Measurements from ENCODE around the gene DGLUCY. TPM values are rescaled to one million over a fixed set of nuclear protein-coding genes. Genes with fewer than 3 reads are reported as not detected.
"Not testable (repeated sequence)": the region's sequence is repeated elsewhere in the genome, so short reads cannot be mapped to it uniquely, and the experiment has no call there.

DGLUCY gene
- total and polyA plus RNA-seq, 4 donors: 17.9 to 58.1 (median 24.9) TPM

DNA sequence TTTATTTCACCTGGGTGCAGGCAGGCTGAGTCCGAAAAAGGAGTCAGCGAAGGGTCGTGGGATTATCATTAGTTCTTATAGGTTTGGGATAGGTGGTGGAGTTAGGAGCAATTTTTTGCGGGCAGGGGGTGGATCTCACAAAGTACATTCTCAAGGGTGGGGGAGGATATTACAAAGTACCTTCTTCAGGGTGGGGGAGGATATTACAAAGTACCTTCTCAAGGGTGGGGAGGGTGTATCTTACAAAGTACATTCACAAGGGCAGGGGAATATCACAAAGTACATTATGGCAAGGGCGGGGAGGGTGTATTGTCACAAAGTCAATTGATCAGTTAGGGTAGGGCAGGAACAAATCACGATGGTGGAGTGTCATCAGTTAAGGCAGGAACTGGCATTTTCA lies 86.9 kb downstream of the DGLUCY start:
- not testable (repeated sequence) for H3K27ac ChIP-seq (ENCODE audit: low read depth in 1 of 2, low read length in 2 of 2); H3K27me3 ChIP-seq (ENCODE audit: control insufficient read depth in 4 of 4, insufficient read depth in 4 of 4, low read length in 3 of 4); DNase-seq (ENCODE audit: low spot score); H3K4me3 ChIP-seq (ENCODE audit: low read depth in 1 of 3, low read length in 3 of 3); H3K9me3 ChIP-seq (ENCODE audit: control insufficient read depth in 4 of 4, low read length in 3 of 4); H3K9ac ChIP-seq (ENCODE audit: low read depth in 1 of 2, low read length in 2 of 2); H3K4me1 ChIP-seq (ENCODE audit: control insufficient read depth in 4 of 4, insufficient read depth in 4 of 4, low read length in 3 of 4)
- H3K36me3 ChIP-seq (ENCODE audit: control insufficient read depth in 4 of 4, insufficient read depth in 3 of 4, low read depth in 1 of 4, low read length in 3 of 4): peaks cover 5 to 72% (median 50%) of the 10 kb centered on the region in 4 donors
- 96% methylated on average over 6 of the region's 6 CpGs for WGBS

DNA sequence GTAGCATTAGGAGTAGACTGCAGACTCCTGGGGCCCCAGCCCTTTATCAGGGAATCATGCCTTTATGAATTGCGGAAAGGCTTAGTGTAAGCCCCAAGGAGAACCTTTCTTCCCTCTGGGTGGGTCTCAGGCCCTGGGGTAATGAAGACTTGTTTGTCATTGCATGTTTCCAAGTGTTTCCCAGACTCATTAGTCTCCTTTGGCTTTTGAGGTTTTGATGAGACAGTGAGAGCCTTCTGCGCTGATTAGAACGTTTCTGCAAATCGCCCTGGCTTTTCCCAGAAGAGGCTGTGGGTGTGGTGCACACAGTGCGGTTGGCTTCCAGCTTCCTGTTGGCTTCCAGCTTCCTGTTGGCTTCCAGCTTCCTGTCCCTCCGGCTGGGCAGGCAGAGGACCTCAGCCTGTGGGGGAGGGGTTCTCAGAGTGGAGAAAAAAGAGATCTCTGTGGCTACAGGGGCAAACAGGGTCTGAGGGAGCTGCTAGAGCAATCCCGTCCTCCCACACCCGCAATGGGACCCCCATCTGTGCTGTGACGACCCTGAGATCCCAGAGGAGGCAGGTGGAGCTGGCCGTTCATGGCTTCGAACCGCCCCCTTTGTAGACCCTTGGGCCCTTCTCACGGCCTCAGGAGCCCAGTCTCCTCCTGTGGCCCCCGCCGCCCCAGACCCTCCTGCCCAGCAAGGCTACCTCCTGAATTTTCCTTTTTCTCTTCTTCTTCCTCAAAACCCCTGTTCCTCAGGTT lies 88.5 kb downstream of the DGLUCY start:
- no peak overlapping the region for H3K9ac ChIP-seq (ENCODE audit: low read depth in 1 of 2, low read length in 2 of 2)
- H3K4me1 ChIP-seq (ENCODE audit: control insufficient read depth in 4 of 4, insufficient read depth in 4 of 4, low read length in 3 of 4): peaks cover 0 to 7% (median 0%) of the 10 kb centered on the region in 4 donors
- H3K9me3 ChIP-seq (ENCODE audit: control insufficient read depth in 4 of 4, low read length in 3 of 4): no peaks in the 10 kb centered on the region
- H3K27ac ChIP-seq (ENCODE audit: low read depth in 1 of 2, low read length in 2 of 2): no peak overlapping the region
- WGBS: 84% methylated on average over 15 of the region's 15 CpGs
- no peak for DNase-seq (ENCODE audit: low spot score)
- H3K27me3 ChIP-seq (ENCODE audit: control insufficient read depth in 4 of 4, insufficient read depth in 4 of 4, low read length in 3 of 4): no peaks in the 10 kb centered on the region
- no peak overlapping the region for H3K4me3 ChIP-seq (ENCODE audit: low read depth in 1 of 3, low read length in 3 of 3)
- TF ChIP-seq YY1 (IDR thresholded peaks at IDR 0.05) (no peak), SP1 (IDR thresholded peaks at IDR 0.05) (peak; percentile 45), RAD21 (IDR thresholded peaks at IDR 0.05) (no peak), HNF4G (IDR thresholded peaks at IDR 0.05) (no peak), GABPA (IDR thresholded peaks at IDR 0.05 in 1 of 2, conservative IDR thresholded peaks at IDR 0.05 in 1 of 2) (peak in 1 of 2 donors; percentile 31), NR2F2 (IDR thresholded peaks at IDR 0.05) (peak; percentile 45)
- H3K36me3 ChIP-seq (ENCODE audit: control insufficient read depth in 4 of 4, insufficient read depth in 3 of 4, low read depth in 1 of 4, low read length in 3 of 4): peaks cover 5 to 71% (median 47%) of the 10 kb centered on the region in 4 donors

DNA sequence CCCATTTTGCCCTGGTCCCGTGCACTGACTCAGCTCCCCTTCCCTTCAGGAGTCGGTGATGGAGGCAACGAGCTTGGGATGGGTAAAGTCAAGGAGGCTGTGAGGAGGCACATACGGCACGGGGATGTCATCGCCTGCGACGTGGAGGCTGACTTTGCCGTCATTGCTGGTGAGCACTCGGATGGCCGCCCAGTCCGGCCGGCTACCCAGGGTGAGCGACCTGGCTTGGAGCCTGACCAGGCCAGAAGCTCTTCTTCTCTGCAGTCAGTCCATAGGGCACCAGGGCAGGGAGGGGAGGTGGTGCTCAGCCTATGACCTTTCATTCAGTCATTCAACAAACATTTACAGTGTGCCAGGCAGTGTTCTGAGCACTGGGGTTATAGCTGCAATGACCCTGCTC lies 90.8 kb downstream of the DGLUCY start:
- no peaks in the 10 kb centered on the region for H3K9me3 ChIP-seq (ENCODE audit: control insufficient read depth in 4 of 4, low read length in 3 of 4)
- H3K9ac ChIP-seq (ENCODE audit: low read depth in 1 of 2, low read length in 2 of 2): no peak overlapping the region
- TF ChIP-seq HNF4A (conservative IDR thresholded peaks at IDR 0.05) (peak; percentile 58 to 69), JUND (IDR thresholded peaks at IDR 0.05) (no peak), FOXA2 (IDR thresholded peaks at IDR 0.05) (no peak), YY1 (IDR thresholded peaks at IDR 0.05) (no peak), NR2F2 (IDR thresholded peaks at IDR 0.05) (no peak), EGR1 (IDR thresholded peaks at IDR 0.05; ENCODE audit: low read depth in 2 of 2) (no peak), SP1 (IDR thresholded peaks at IDR 0.05) (peak; percentile 25), TAF1 (conservative IDR thresholded peaks at IDR 0.05) (no peak), RXRA (IDR thresholded peaks at IDR 0.05) (peak; percentile 54 to 57), FOXA1 (IDR thresholded peaks at IDR 0.05) (no peak), RAD21 (IDR thresholded peaks at IDR 0.05) (peak in 1 of 2 donors; percentile 11), HNF4G (IDR thresholded peaks at IDR 0.05) (no peak), GABPA (IDR thresholded peaks at IDR 0.05 in 1 of 2, conservative IDR thresholded peaks at IDR 0.05 in 1 of 2) (no peak)
- TF ChIP-seq, protein P1, sequence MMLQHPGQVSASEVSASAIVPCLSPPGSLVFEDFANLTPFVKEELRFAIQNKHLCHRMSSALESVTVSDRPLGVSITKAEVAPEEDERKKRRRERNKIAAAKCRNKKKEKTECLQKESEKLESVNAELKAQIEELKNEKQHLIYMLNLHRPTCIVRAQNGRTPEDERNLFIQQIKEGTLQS (IDR thresholded peaks at IDR 0.05): no peak
- TF ChIP-seq, protein P2, sequence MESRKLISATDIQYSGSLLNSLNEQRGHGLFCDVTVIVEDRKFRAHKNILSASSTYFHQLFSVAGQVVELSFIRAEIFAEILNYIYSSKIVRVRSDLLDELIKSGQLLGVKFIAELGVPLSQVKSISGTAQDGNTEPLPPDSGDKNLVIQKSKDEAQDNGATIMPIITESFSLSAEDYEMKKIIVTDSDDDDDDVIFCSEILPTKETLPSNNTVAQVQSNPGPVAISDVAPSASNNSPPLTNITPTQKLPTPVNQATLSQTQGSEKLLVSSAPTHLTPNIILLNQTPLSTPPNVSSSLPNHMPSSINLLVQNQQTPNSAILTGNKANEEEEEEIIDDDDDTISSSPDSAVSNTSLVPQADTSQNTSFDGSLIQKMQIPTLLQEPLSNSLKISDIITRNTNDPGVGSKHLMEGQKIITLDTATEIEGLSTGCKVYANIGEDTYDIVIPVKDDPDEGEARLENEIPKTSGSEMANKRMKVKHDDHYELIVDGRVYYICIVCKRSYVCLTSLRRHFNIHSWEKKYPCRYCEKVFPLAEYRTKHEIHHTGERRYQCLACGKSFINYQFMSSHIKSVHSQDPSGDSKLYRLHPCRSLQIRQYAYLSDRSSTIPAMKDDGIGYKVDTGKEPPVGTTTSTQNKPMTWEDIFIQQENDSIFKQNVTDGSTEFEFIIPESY (IDR thresholded peaks at IDR 0.05): no peak
- TF ChIP-seq, protein P3, sequence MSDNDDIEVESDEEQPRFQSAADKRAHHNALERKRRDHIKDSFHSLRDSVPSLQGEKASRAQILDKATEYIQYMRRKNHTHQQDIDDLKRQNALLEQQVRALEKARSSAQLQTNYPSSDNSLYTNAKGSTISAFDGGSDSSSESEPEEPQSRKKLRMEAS (IDR thresholded peaks at IDR 0.05): no peak
- TF ChIP-seq, protein P4, sequence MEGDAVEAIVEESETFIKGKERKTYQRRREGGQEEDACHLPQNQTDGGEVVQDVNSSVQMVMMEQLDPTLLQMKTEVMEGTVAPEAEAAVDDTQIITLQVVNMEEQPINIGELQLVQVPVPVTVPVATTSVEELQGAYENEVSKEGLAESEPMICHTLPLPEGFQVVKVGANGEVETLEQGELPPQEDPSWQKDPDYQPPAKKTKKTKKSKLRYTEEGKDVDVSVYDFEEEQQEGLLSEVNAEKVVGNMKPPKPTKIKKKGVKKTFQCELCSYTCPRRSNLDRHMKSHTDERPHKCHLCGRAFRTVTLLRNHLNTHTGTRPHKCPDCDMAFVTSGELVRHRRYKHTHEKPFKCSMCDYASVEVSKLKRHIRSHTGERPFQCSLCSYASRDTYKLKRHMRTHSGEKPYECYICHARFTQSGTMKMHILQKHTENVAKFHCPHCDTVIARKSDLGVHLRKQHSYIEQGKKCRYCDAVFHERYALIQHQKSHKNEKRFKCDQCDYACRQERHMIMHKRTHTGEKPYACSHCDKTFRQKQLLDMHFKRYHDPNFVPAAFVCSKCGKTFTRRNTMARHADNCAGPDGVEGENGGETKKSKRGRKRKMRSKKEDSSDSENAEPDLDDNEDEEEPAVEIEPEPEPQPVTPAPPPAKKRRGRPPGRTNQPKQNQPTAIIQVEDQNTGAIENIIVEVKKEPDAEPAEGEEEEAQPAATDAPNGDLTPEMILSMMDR (IDR thresholded peaks at IDR 0.05; ENCODE audit: low read depth, low read length, missing input control): no peak
- TF ChIP-seq, protein P5, sequence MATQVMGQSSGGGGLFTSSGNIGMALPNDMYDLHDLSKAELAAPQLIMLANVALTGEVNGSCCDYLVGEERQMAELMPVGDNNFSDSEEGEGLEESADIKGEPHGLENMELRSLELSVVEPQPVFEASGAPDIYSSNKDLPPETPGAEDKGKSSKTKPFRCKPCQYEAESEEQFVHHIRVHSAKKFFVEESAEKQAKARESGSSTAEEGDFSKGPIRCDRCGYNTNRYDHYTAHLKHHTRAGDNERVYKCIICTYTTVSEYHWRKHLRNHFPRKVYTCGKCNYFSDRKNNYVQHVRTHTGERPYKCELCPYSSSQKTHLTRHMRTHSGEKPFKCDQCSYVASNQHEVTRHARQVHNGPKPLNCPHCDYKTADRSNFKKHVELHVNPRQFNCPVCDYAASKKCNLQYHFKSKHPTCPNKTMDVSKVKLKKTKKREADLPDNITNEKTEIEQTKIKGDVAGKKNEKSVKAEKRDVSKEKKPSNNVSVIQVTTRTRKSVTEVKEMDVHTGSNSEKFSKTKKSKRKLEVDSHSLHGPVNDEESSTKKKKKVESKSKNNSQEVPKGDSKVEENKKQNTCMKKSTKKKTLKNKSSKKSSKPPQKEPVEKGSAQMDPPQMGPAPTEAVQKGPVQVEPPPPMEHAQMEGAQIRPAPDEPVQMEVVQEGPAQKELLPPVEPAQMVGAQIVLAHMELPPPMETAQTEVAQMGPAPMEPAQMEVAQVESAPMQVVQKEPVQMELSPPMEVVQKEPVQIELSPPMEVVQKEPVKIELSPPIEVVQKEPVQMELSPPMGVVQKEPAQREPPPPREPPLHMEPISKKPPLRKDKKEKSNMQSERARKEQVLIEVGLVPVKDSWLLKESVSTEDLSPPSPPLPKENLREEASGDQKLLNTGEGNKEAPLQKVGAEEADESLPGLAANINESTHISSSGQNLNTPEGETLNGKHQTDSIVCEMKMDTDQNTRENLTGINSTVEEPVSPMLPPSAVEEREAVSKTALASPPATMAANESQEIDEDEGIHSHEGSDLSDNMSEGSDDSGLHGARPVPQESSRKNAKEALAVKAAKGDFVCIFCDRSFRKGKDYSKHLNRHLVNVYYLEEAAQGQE (IDR thresholded peaks at IDR 0.05): no peak
- no peaks in the 10 kb centered on the region for H3K27me3 ChIP-seq (ENCODE audit: control insufficient read depth in 4 of 4, insufficient read depth in 4 of 4, low read length in 3 of 4)
- no peak overlapping the region for H3K27ac ChIP-seq (ENCODE audit: low read depth in 1 of 2, low read length in 2 of 2)
- no peak overlapping the region for H3K4me3 ChIP-seq (ENCODE audit: low read depth in 1 of 3, low read length in 3 of 3)
- 71% methylated on average over 14 of the region's 14 CpGs for WGBS
- H3K4me1 ChIP-seq (ENCODE audit: control insufficient read depth in 4 of 4, insufficient read depth in 4 of 4, low read length in 3 of 4): peaks cover 0 to 7% (median 0%) of the 10 kb centered on the region in 4 donors
- H3K36me3 ChIP-seq (ENCODE audit: control insufficient read depth in 4 of 4, insufficient read depth in 3 of 4, low read depth in 1 of 4, low read length in 3 of 4): peaks cover 6 to 67% (median 41%) of the 10 kb centered on the region in 4 donors
- no peak for DNase-seq (ENCODE audit: low spot score)

All from liver (tissue), 9 donors.